Mucosa of stomach (tissue), 1 donor: ENCODE measurements around the gene FRMD4A.

Experiments used
- H3K27me3 ChIP-seq: one replicate; pipeline ENCODE4 v1.7.0; 2013; ENCODE audit warnings: mild to moderate bottlenecking, low read length; ENCODE audit not compliant: control insufficient read depth, insufficient read depth
- H3K36me3 ChIP-seq: one replicate; pipeline ENCODE4 v1.7.0; 2013; ENCODE audit warnings: low read length; ENCODE audit not compliant: control insufficient read depth, insufficient read depth
- H3K4me1 ChIP-seq: one replicate; pipeline ENCODE4 v1.7.0; 2013; ENCODE audit warnings: mild to moderate bottlenecking, low read length; ENCODE audit not compliant: control insufficient read depth, insufficient read depth
- H3K4me3 ChIP-seq: one replicate; pipeline ENCODE4 v1.7.0; 2013; ENCODE audit warnings: low read length
- H3K9ac ChIP-seq: one replicate; pipeline ENCODE4 v1.7.0; 2013; ENCODE audit warnings: mild to moderate bottlenecking, low read length, moderate library complexity
- H3K9me3 ChIP-seq: one replicate; pipeline ENCODE4 v1.7.0; 2013; ENCODE audit warnings: mild to moderate bottlenecking, low read length, moderate library complexity; ENCODE audit not compliant: control insufficient read depth
- donor health status: Pancreatic carcinoma.

Gene FRMD4A

DNA sequence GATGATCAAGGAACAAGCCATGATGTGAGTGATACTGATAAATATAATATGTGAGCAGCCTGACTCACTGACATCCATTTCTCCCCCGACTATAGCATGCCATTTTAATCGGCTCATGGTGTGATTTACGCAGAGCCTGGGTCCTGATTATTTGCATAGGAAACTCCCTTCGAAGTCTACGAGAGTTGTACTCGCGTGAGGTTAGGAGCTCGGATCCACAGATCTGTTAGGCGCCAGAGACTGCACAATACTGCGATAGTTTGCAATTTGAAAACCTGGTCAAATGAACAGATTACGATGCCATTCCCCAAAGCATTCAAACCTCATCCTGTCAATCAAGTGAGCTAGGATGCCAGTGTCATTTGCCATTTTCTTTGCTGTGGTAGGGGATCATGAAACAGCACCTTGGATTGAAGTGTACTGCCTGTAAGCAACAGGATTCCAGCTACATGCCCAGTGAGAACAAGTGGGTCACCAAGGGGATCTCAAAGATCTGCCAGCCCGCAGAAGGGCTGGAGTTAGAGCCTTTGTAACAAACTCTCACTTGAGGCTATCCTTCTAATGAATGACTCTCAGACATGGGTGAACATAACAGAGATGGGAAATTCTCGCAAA, 158.3 kb downstream of the FRMD4A start:
- Histone ChIP-seq H3K9ac (no peak overlapping the region), H3K4me1 (no peaks in the 10 kb centered on the region), H3K27me3 (peaks cover 16% of the 10 kb centered on the region), H3K4me3 (no peak overlapping the region), H3K36me3 (no peaks in the 10 kb centered on the region), H3K9me3 (no peaks in the 10 kb centered on the region)

DNA sequence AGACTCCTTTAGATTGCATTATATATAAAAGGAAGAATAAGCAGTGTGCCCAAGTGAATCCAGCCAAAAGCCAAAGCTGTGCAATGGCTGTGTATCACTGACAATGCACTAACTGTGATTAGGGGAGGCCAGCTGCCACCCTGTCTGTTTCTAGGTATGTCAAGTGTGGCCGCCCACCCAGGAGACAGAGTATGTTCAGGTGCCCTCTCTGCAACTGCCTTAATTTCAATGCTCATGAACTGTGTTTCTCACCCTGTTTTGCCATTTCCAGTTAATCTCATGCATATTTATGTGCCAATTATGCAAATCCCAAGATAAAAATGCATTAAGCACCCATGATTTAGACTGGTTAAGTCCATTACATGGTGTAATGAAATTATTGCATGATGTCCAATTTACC, 159.4 kb downstream of the FRMD4A start:
- no peaks in the 10 kb centered on the region for H3K4me1 ChIP-seq
- no peaks in the 10 kb centered on the region for H3K36me3 ChIP-seq
- peaks cover 16% of the 10 kb centered on the region for H3K27me3 ChIP-seq
- H3K9ac ChIP-seq, result no peak overlapping the region
- H3K9me3 ChIP-seq, result no peaks in the 10 kb centered on the region
- H3K4me3 ChIP-seq, result no peak overlapping the region

DNA sequence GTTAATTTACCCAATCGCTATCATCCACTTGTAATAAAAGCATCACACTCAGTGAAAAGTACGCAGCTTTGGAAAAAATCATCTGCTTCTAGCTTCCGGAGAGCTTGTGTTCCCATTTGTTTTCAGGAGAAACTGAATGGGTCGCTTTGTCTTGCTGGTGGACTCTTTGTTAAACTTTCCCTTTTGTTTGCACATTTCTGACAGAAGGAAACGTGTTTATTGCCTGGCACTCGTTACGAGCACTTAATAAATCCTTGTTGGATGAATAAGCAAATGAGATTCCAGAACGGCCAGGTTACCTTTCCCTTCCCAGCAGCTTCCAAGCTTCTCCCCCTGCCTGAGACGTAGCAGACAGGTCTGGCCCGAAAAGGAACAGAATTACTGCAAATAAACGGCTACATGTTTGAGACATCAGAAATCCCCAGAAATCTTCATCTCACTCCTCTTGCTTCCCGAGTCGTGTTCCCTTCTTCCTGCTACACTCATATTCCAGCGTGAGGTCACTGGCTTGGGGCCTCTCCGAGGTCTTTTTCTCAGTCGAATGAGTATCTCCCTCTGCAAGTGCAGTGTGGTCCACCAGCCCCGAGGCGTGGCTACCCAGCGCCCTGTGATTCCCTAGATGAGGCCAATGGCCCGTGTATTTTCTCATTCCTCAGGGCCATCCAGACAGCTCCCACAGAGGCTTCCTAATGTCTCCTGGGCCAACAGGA, 167.2 kb downstream of the FRMD4A start:
- no peaks in the 10 kb centered on the region for H3K36me3 ChIP-seq
- no peak overlapping the region for H3K4me3 ChIP-seq
- H3K9ac ChIP-seq, result no peak overlapping the region
- peaks cover 9% of the 10 kb centered on the region for H3K27me3 ChIP-seq
- H3K9me3 ChIP-seq, result no peaks in the 10 kb centered on the region
- no peaks in the 10 kb centered on the region for H3K4me1 ChIP-seq

DNA sequence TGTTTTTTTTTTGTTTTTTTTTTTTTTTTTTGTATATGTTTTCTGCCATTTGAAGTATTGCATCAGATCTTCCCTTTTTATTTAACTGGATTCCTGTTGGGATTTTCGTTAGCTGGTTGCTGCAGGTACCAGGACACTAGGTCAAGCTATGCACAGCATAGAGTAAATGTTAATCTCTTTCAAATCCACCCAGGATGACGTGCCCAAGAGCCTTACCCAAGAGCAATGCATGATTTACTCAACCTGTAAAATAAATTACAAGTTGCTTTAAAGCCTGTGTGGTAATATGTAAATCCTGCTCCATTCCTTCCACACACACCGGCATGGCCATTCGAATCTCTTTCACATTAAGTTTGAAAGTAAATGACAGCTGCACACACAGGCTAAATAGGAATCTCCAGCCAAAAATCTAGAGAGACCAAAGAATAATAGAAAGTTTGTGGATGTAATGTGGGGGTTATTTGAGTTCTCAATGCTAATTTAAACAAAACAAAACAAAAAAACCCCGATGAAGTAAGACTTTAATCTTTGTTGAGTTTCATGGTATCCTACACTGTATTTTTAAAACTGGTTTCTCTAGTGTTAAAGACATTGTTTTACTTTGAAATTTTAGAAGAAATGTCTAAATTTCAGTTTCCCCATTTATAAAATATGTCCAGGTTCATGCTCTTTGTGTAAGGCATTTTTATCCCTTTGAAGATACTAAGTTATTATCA, 167.9 kb downstream of the FRMD4A start:
- H3K9ac ChIP-seq, result no peak overlapping the region
- peaks cover 9% of the 10 kb centered on the region for H3K27me3 ChIP-seq
- H3K36me3 ChIP-seq, result no peaks in the 10 kb centered on the region
- H3K4me3 ChIP-seq, result no peak overlapping the region
- no peaks in the 10 kb centered on the region for H3K9me3 ChIP-seq
- H3K4me1 ChIP-seq, result no peaks in the 10 kb centered on the region

GRCh38 chr10:14162061-14162460, 168.7 kb downstream of the FRMD4A start:
- H3K4me3 ChIP-seq, result no peak overlapping the region
- H3K36me3 ChIP-seq, result no peaks in the 10 kb centered on the region
- H3K9me3 ChIP-seq, result no peaks in the 10 kb centered on the region
- H3K4me1 ChIP-seq, result no peaks in the 10 kb centered on the region
- H3K27me3 ChIP-seq, result peaks cover 9% of the 10 kb centered on the region
- H3K9ac ChIP-seq, result no peak overlapping the region

DNA sequence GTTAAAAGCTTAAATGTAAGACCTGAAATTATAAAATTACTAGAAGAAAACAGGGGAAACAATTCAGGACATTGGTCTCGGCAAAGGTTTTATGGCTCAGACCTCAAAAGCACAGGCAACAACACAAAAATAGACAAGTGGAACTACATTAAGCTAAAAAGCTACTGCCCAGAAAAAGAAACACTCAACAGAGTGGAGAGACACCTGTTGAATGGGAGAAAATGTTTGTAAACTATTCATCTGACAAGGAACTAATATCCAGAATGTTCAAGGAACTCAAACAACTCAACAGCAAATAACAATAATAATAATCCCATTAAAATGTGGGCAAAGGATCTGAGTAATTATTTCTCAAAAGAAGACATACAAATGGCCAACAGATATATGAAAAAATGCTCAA, 170.4 kb downstream of the FRMD4A start:
- Histone ChIP-seq H3K4me1 (no peaks in the 10 kb centered on the region), H3K36me3 (no peaks in the 10 kb centered on the region), H3K9ac (no peak overlapping the region), H3K27me3 (peaks cover 9% of the 10 kb centered on the region), H3K9me3 (no peaks in the 10 kb centered on the region), H3K4me3 (no peak overlapping the region)

- Histone ChIP-seq H3K9me3 (no peaks in the 10 kb centered on the region), H3K36me3 (no peaks in the 10 kb centered on the region), H3K4me3 (no peak overlapping the region), H3K27me3 (no peaks in the 10 kb centered on the region), H3K9ac (no peak overlapping the region), H3K4me1 (no peaks in the 10 kb centered on the region)
Observed at GRCh38 chr10:14158575-14158974, 172.1 kb downstream of the FRMD4A start.

DNA sequence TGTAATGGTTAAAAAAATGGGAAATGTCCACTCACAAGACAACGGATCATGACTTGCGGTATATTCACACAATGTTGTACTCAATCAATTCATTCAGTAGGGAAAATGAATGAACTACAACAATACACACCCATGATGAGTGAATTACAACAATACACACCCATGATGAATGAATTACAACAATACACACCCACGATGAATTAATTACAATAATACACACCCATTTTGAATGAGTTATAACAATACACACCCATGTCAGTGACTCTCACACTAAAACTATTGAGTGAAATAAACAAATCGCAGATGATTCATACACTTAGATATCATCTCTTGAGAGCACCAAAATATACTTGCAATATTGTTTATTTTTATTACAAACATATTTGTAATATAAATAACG, 174.6 kb downstream of the FRMD4A start:
- H3K9ac ChIP-seq, result no peak overlapping the region
- H3K4me1 ChIP-seq, result no peaks in the 10 kb centered on the region
- H3K9me3 ChIP-seq, result no peaks in the 10 kb centered on the region
- no peaks in the 10 kb centered on the region for H3K27me3 ChIP-seq
- H3K4me3 ChIP-seq, result no peak overlapping the region
- no peaks in the 10 kb centered on the region for H3K36me3 ChIP-seq

DNA sequence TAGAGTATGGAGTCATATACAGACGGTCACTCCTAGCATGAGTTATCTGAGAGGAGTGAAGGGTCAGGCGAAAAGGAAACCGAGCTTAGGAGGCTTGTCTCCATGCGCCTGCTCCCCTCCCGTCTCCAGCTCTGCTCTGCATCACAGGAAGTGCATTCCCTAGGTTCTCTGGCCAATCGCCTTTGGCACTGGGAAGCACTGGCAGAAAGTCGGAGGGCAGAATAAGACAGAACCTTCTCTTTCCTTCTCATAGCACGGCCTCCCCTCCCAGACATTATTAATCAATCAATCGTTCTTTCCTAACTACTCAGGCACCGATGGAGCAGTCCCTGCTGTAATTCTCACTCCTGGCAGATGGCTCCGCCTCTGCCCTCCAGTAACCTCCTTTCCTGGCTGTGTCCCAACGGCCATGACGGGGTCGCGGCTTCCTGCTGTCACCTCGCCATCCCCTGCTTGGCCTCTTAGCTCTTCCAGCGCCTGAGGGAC, 177.1 kb downstream of the FRMD4A start:
- no peaks in the 10 kb centered on the region for H3K27me3 ChIP-seq
- no peaks in the 10 kb centered on the region for H3K36me3 ChIP-seq
- H3K9me3 ChIP-seq, result no peaks in the 10 kb centered on the region
- no peak overlapping the region for H3K4me3 ChIP-seq
- H3K4me1 ChIP-seq, result no peaks in the 10 kb centered on the region
- H3K9ac ChIP-seq, result no peak overlapping the region

- Histone ChIP-seq H3K27me3 (no peaks in the 10 kb centered on the region), H3K9me3 (no peaks in the 10 kb centered on the region), H3K4me3 (no peak overlapping the region), H3K9ac (no peak overlapping the region), H3K4me1 (no peaks in the 10 kb centered on the region), H3K36me3 (no peaks in the 10 kb centered on the region)
Observed at GRCh38 chr10:14151571-14151970, 179.2 kb downstream of the FRMD4A start.

DNA sequence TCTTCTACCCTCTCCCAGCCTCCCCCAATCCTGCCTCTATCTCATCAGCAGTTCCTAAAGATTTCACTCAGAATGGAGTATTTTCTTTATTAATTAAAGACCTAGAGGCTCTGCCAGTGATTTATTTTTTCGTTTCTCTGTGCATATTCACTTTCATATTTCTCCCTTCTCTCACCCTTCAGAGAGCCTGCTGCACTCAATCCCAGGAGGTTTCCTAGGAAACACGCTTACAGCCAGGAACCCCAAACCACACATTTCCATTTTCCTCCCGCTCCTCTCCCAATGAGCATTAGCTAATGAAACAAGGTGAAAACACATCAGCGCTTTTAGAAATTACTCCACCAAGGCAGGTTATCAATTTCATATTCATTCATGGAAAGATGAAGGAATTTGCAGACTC, 180.2 kb downstream of the FRMD4A start:
- no peak overlapping the region for H3K4me3 ChIP-seq
- H3K36me3 ChIP-seq, result no peaks in the 10 kb centered on the region
- no peak overlapping the region for H3K9ac ChIP-seq
- no peaks in the 10 kb centered on the region for H3K9me3 ChIP-seq
- H3K27me3 ChIP-seq, result no peaks in the 10 kb centered on the region
- no peaks in the 10 kb centered on the region for H3K4me1 ChIP-seq

DNA sequence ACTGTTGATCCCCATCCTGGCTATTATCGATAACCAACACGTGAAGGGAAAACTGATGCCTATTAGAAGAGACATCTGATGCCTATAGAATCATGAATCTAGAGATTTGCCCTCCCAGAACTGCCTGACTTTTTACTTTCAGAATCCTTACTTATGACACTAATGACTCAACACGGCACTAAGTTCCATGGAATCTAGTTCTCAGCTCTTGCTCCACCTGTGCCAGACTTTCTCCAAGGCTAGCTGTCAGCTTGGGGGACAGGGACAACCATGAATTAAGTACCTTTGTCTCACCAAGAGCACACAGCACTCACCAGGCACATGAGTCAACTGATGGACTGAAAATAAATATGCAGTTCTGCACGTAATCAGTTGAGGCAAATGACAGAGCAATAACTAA, 184.2 kb downstream of the FRMD4A start:
- H3K9me3 ChIP-seq, result no peaks in the 10 kb centered on the region
- H3K27me3 ChIP-seq, result no peaks in the 10 kb centered on the region
- H3K9ac ChIP-seq, result no peak overlapping the region
- H3K4me3 ChIP-seq, result no peak overlapping the region
- H3K36me3 ChIP-seq, result no peaks in the 10 kb centered on the region
- H3K4me1 ChIP-seq, result no peaks in the 10 kb centered on the region
